ENCODE results near the gene GRK2. TPM values are rescaled to one million over a fixed set of nuclear protein-coding genes. Genes with fewer than 3 reads are reported as not detected.

GRK2 gene
- total and polyA plus RNA-seq, 12 donors = 34.2 to 65.0 (median 45.5) TPM

GRCh38 chr11:67303132-67303834 is 37.0 kb downstream of the GRK2 start, which contains the start of gene SSH3:
Gene SSH3, plus strand, starts transcription at chr11:67303530. Its CDS starts 96 bp downstream, at chr11:67303626.
- Histone ChIP-seq H3K4me1 (peaks cover 10 to 36% (median 29%) of the 10 kb centered on the region in 9 donors), H3K9me3 (no peaks in the 10 kb centered on the region), H3K4me3 (peak within 1 kb of the TSS; percentile 82 to 97 (median 92)), H3K27me3 (no peaks in the 10 kb centered on the region), H3K36me3 (peaks cover 0 to 58% (median 11%) of the 10 kb centered on the region in 9 donors), H3K27ac (peak within 1 kb of the TSS; percentile 29 to 94 (median 83))
- TF ChIP-seq CTCF (IDR thresholded peaks at IDR 0.05) = no peak
- peak; percentile 67 to 83 for DNase-seq
- ATAC-seq = peak; percentile 85 to 90 (median 88)
- 0% methylated on average over 45 to 65 of the region's 65 CpGs for WGBS, 2 donors
- intact Hi-C loops (cut with DNase I) = loop anchor here in 2 of 10 donors (5.0 kb wide), 1 partner anchor 36 kb away; the partner anchor contains the start of gene GRK2 (in 2 of the 2)

- 5 to 6% methylated on average over 40 to 43 of the region's 43 CpGs for WGBS, 2 donors
- Histone ChIP-seq H3K4me3 (peak overlapping the region; percentile 82 to 97 (median 92)), H3K4me1 (peaks cover 10 to 36% (median 29%) of the 10 kb centered on the region in 9 donors), H3K27ac (peak overlapping the region; percentile 29 to 94 (median 83)), H3K9me3 (no peaks in the 10 kb centered on the region), H3K27me3 (no peaks in the 10 kb centered on the region), H3K36me3 (peaks cover 0 to 58% (median 11%) of the 10 kb centered on the region in 9 donors)
- TF ChIP-seq CTCF (IDR thresholded peaks at IDR 0.05) = no peak
- intact Hi-C loops (cut with DNase I) = loop anchor here in 2 of 10 donors (5.0 kb wide), 1 partner anchor 37 kb away; the partner anchor contains the start of gene GRK2 (in 2 of the 2)
- DNase-seq (peak in 1 of 2 donors; percentile 45), ATAC-seq (peak in 6 of 8 donors; percentile 9 to 39 (median 24))
These were observed 37.6 kb downstream of the GRK2 start for GRCh38 chr11:67303835-67304411.

GRCh38 chr11:67304511-67305113 is 38.3 kb downstream of the GRK2 start:
- peaks cover 0 to 58% (median 6%) of the 10 kb centered on the region in 9 donors for H3K36me3 ChIP-seq
- WGBS, 2 donors = 86 to 87% methylated on average over 14 of the region's 14 CpGs
- H3K4me1 ChIP-seq = peaks cover 10 to 36% (median 29%) of the 10 kb centered on the region in 9 donors
- DNase-seq (no peak), ATAC-seq (no peak)
- no peaks in the 10 kb centered on the region for H3K27me3 ChIP-seq
- peak overlapping the region in 4 of 10 donors; percentile 73 to 94 (median 86) for H3K27ac ChIP-seq
- TF ChIP-seq CTCF (IDR thresholded peaks at IDR 0.05) = no peak
- peak overlapping the region in 9 of 10 donors; percentile 82 to 97 (median 91) for H3K4me3 ChIP-seq
- intact Hi-C loops (cut with DNase I) = loop anchor here in 2 of 10 donors (5.0 kb wide), 1 partner anchor 37 kb away; the partner anchor contains the start of gene GRK2 (in 2 of the 2)
- H3K9me3 ChIP-seq = no peaks in the 10 kb centered on the region
